ENCODE data around the gene CDIP1. TPM values are rescaled to one million over a fixed set of nuclear protein-coding genes. Genes with fewer than 3 reads are reported as not detected.

CDIP1 gene
- total RNA-seq, 2 donors from 2014 or later, result 41.8 to 64.4 TPM

DNA sequence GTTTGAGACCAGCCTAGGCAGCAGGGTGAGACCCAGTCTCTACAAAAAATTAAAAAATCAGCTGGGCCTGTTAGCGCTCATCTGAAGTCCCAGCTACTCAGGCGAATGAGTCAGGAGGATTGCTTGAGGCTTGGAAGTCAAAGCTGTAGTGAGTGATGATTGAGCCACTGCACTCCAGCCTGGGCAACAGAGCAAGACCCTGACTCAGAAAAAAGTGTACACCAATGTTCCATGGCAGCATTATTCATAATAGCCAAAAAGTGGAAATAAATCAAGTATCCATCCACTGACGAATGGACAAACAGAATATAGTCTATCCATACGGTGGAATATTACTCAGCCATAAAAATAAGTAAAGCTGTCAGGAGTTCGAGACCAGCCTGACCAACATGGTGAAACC, 66.7 kb downstream of the CDIP1 start:
- Histone ChIP-seq H3K9ac (ENCODE audit: extremely low read depth, low read length, poor library complexity, severe bottlenecking) (no peak overlapping the region), H3K4me3 (ENCODE audit: low read length) (no peak overlapping the region), H3K36me3 (ENCODE audit: control insufficient read depth, insufficient read depth, low read length) (peaks cover 10% of the 10 kb centered on the region), H3K9me3 (ENCODE audit: control insufficient read depth, low read length) (peaks cover 7% of the 10 kb centered on the region), H3K27ac (ENCODE audit: low read depth, low read length) (no peak overlapping the region), H3K27me3 (ENCODE audit: control insufficient read depth, insufficient read depth, low read length, poor library complexity, severe bottlenecking) (no peaks in the 10 kb centered on the region), H3K4me1 (ENCODE audit: control insufficient read depth, insufficient read depth, low read length) (no peaks in the 10 kb centered on the region)
- TF ChIP-seq, protein P1, sequence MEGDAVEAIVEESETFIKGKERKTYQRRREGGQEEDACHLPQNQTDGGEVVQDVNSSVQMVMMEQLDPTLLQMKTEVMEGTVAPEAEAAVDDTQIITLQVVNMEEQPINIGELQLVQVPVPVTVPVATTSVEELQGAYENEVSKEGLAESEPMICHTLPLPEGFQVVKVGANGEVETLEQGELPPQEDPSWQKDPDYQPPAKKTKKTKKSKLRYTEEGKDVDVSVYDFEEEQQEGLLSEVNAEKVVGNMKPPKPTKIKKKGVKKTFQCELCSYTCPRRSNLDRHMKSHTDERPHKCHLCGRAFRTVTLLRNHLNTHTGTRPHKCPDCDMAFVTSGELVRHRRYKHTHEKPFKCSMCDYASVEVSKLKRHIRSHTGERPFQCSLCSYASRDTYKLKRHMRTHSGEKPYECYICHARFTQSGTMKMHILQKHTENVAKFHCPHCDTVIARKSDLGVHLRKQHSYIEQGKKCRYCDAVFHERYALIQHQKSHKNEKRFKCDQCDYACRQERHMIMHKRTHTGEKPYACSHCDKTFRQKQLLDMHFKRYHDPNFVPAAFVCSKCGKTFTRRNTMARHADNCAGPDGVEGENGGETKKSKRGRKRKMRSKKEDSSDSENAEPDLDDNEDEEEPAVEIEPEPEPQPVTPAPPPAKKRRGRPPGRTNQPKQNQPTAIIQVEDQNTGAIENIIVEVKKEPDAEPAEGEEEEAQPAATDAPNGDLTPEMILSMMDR (conservative IDR thresholded peaks at IDR 0.05), result no peak
- Mint-ChIP-seq H3K36me3 (ENCODE audit: low read depth) (peaks cover 20% of the 10 kb centered on the region), H3K9me3 (peaks cover 12% of the 10 kb centered on the region), H3K27ac (no peak overlapping the region), H3K4me3 (no peak overlapping the region), H3K4me1 (peaks cover 2% of the 10 kb centered on the region), H3K27me3 (ENCODE audit: insufficient read depth) (peaks cover 6% of the 10 kb centered on the region)
- WGBS, 2 experiments (ENCODE audit: insufficient coverage in 1 of 2, insufficient read length in 1 of 2), result 91 to 94% methylated on average over 5 of the region's 5 CpGs
- no peak for DNase-seq

DNA sequence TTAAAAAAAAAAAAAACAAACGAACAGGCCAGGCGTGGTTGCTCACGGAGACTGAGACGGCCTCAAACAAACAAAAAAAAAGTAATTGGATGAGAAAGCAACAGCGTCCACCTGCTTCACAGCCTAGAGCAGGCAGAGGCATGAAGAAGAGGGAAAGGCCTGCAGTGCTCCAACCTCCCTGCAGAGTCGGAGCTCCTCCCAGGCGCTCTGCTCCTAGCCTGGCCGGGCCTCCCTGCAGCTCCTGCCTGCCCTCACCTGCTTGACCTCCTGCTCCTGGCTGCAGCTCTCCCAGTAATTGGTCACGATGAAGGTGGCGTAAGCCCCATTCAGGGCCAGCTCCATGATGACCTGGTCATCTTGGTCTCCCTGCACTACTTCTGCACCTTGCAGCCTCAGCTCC, 69.6 kb downstream of the CDIP1 start:
- H3K36me3 Mint-ChIP-seq (ENCODE audit: low read depth), result peaks cover 32% of the 10 kb centered on the region

DNA sequence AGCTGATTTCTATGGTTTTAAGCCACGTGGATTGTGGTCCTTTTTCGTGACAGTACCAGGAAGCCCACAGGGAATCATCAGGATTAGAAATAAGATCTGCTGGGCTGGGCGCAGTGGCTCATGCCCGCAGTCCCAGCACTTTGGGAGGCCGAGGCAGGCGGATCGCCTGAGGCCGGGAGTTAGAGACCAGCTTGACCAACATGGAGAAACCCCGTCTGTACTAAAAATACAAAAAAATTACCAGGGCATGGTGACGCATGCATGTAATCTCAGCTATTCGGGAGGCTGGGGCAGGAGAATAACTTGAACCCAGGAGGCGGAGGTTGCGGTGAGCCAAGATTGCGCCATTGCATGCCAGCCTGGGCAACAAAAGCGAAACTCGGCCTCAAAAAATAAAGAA, 70.7 kb downstream of the CDIP1 start:
- DNase-seq, result no peak
- TF ChIP-seq, protein P1 (conservative IDR thresholded peaks at IDR 0.05), result no peak
- Histone ChIP-seq H3K9ac (ENCODE audit: extremely low read depth, low read length, poor library complexity, severe bottlenecking) (no peak overlapping the region), H3K27ac (ENCODE audit: low read depth, low read length) (no peak overlapping the region), H3K36me3 (ENCODE audit: control insufficient read depth, insufficient read depth, low read length) (peaks cover 35% of the 10 kb centered on the region), H3K4me1 (ENCODE audit: control insufficient read depth, insufficient read depth, low read length) (no peaks in the 10 kb centered on the region), H3K4me3 (ENCODE audit: low read length) (no peak overlapping the region), H3K9me3 (ENCODE audit: control insufficient read depth, low read length) (no peaks in the 10 kb centered on the region), H3K27me3 (ENCODE audit: control insufficient read depth, insufficient read depth, low read length, poor library complexity, severe bottlenecking) (no peaks in the 10 kb centered on the region)
- Mint-ChIP-seq H3K9me3 (no peaks in the 10 kb centered on the region), H3K4me1 (no peaks in the 10 kb centered on the region), H3K36me3 (ENCODE audit: low read depth) (peaks cover 37% of the 10 kb centered on the region), H3K4me3 (no peak overlapping the region), H3K27ac (no peak overlapping the region), H3K27me3 (ENCODE audit: insufficient read depth) (no peaks in the 10 kb centered on the region)
- 96 to 99% methylated on average over 15 to 16 of the region's 16 CpGs for WGBS, 2 experiments (ENCODE audit: insufficient coverage in 1 of 2, insufficient read length in 1 of 2)

More for the DNA sequence above, 69.6 kb downstream of the CDIP1 start:
- no peaks in the 10 kb centered on the region for H3K27me3 Mint-ChIP-seq (ENCODE audit: insufficient read depth)
- 96% methylated on average over 7 to 10 of the region's 10 CpGs for WGBS, 2 experiments (ENCODE audit: insufficient coverage in 1 of 2, insufficient read length in 1 of 2)
- TF ChIP-seq, protein P1 (conservative IDR thresholded peaks at IDR 0.05), result no peak
- no peaks in the 10 kb centered on the region for H3K9me3 Mint-ChIP-seq
- Histone ChIP-seq H3K9me3 (ENCODE audit: control insufficient read depth, low read length) (no peaks in the 10 kb centered on the region), H3K27ac (ENCODE audit: low read depth, low read length) (no peak overlapping the region), H3K27me3 (ENCODE audit: control insufficient read depth, insufficient read depth, low read length, poor library complexity, severe bottlenecking) (no peaks in the 10 kb centered on the region), H3K4me1 (ENCODE audit: control insufficient read depth, insufficient read depth, low read length) (no peaks in the 10 kb centered on the region), H3K9ac (ENCODE audit: extremely low read depth, low read length, poor library complexity, severe bottlenecking) (no peak overlapping the region), H3K4me3 (ENCODE audit: low read length) (no peak overlapping the region), H3K36me3 (ENCODE audit: control insufficient read depth, insufficient read depth, low read length) (peaks cover 29% of the 10 kb centered on the region)
- peaks cover 2% of the 10 kb centered on the region for H3K4me1 Mint-ChIP-seq
- H3K27ac Mint-ChIP-seq, result no peak overlapping the region
- H3K4me3 Mint-ChIP-seq, result no peak overlapping the region
- DNase-seq, result no peak
